HepG2 (cell line): ENCODE measurements around the gene ADAMTS13. TPM values are rescaled to one million over a fixed set of nuclear protein-coding genes. Genes with fewer than 3 reads are reported as not detected.

Experiments used
- GATAD2A ChIP-seq: IDR thresholded peaks from 2 replicates; pipeline ENCODE4 v1.6.1; 2016
- GPBP1L1 ChIP-seq: sonication (generic); formaldehyde crosslinking; IDR thresholded peaks from 2 replicates; pipeline ENCODE4 v1.5.0; 2020; ENCODE audit warnings: mild to moderate bottlenecking, missing genetic modification reagents
- GZF1 ChIP-seq: sonication (generic); formaldehyde crosslinking; IDR thresholded peaks from 2 replicates; pipeline ENCODE4 v1.5.1; 2020; ENCODE audit warnings: mild to moderate bottlenecking, missing genetic modification reagents
- HHEX ChIP-seq: IDR thresholded peaks from 2 replicates; pipeline ENCODE4 v1.6.1; 2016; ENCODE audit warnings: control low read depth
- HNRNPUL1 ChIP-seq: fragments of 200-400 bp; formaldehyde crosslinking; IDR thresholded peaks from 2 replicates; pipeline ENCODE4 v1.6.1; 2017; ENCODE audit warnings: low read depth, mild to moderate bottlenecking, low read length, moderate library complexity
- KDM2A ChIP-seq: sonication (generic); formaldehyde crosslinking; IDR thresholded peaks from 2 replicates; pipeline ENCODE4 v1.4.0; 2020; ENCODE audit warnings: low read depth, missing genetic modification reagents, borderline replicate concordance
- KLF9 ChIP-seq: IDR thresholded peaks from 2 replicates; pipeline ENCODE4 v1.6.1; 2016; ENCODE audit warnings: low read depth
- POLR2G ChIP-seq: fragments of 200-400 bp; formaldehyde crosslinking; IDR thresholded peaks from 2 replicates; pipeline ENCODE4 v1.6.1; 2018; ENCODE audit warnings: mild to moderate bottlenecking, low read depth, low read length, moderate library complexity
- REST ChIP-seq, 2 experiments: IDR thresholded peaks; 2 replicates each; pipeline ENCODE4 v1.6.1; 2011 to 2012; ENCODE audit warnings: low read length in 2 of 2, borderline replicate concordance in 1 of 2, low read depth in 1 of 2, mild to moderate bottlenecking in 1 of 2, moderate library complexity in 1 of 2
- RXRB ChIP-seq: IDR thresholded peaks from 2 replicates; pipeline ENCODE4 v1.6.1; 2016; ENCODE audit warnings: borderline replicate concordance, missing genetic modification reagents, missing compliant biosample characterization
- SETDB1 ChIP-seq: sonication (generic); formaldehyde crosslinking; IDR thresholded peaks from 2 replicates; pipeline ENCODE4 v1.5.1; 2020; ENCODE audit warnings: missing genetic modification reagents, mild to moderate bottlenecking, borderline replicate concordance
- TBP ChIP-seq: sonication (generic); formaldehyde crosslinking; IDR thresholded peaks from 2 replicates; pipeline ENCODE4 v1.5.0; 2020; ENCODE audit warnings: missing genetic modification reagents
- XRCC5 ChIP-seq: fragments of 200-400 bp; formaldehyde crosslinking; optimal IDR thresholded peaks from 2 replicates; pipeline ENCODE3; 2017; ENCODE audit warnings: mild to moderate bottlenecking, low read length
- ZEB1 ChIP-seq: IDR thresholded peaks from 2 replicates; pipeline ENCODE4 v1.6.1; 2012; ENCODE audit warnings: mild to moderate bottlenecking, low read depth, inconsistent platforms; ENCODE audit not compliant: insufficient replicate concordance
- ZNF138 ChIP-seq: sonication (generic); formaldehyde crosslinking; IDR thresholded peaks from 2 replicates; pipeline ENCODE4 v1.5.0; 2020; ENCODE audit warnings: mild to moderate bottlenecking, low read depth, missing genetic modification reagents
- ZNF281 ChIP-seq: sonication (generic); formaldehyde crosslinking; IDR thresholded peaks from 2 replicates; pipeline ENCODE4 v1.4.0; 2020; ENCODE audit warnings: missing genetic modification reagents, borderline replicate concordance
- ZNF326 ChIP-seq: sonication (generic); formaldehyde crosslinking; IDR thresholded peaks from 2 replicates; pipeline ENCODE4 v1.4.0; 2020; ENCODE audit warnings: missing genetic modification reagents, borderline replicate concordance
- ZNF430 ChIP-seq: sonication (generic); formaldehyde crosslinking; IDR thresholded peaks from 2 replicates; pipeline ENCODE4 v1.9.0; 2021; ENCODE audit warnings: mild to moderate bottlenecking, missing genetic modification reagents
- ZNF530 ChIP-seq: sonication (generic); formaldehyde crosslinking; IDR thresholded peaks from 2 replicates; pipeline ENCODE4 v1.5.0; 2020; ENCODE audit warnings: low read depth, mild to moderate bottlenecking, missing genetic modification reagents
- ZNF660 ChIP-seq: sonication (generic); formaldehyde crosslinking; IDR thresholded peaks from 2 replicates; pipeline ENCODE4 v1.5.1; 2020; ENCODE audit warnings: mild to moderate bottlenecking, low read depth, missing genetic modification reagents, borderline replicate concordance
- ZNF691 ChIP-seq: sonication (generic); formaldehyde crosslinking; IDR thresholded peaks from 2 replicates; pipeline ENCODE4 v1.4.0; 2020; ENCODE audit warnings: missing genetic modification reagents, low read depth, mild to moderate bottlenecking, borderline replicate concordance
- polyA plus RNA-seq, 8 experiments: library from polyadenylated mRNA; depleted of rRNA in 3 of 8; stranded (reverse) in 7 of 8; unstranded in 1 of 8; fragments of >200 nt; fragmentation: Illumina TruSeq in 4 of 8; extraction: Trizol in 4 of 8; gene quantifications; 2 replicates each; pipeline versions ENCODE4 v1.2.1 to v1.2.3, GENCODE V29; 2011 to 2016; ENCODE audit warnings: low read depth in 4 of 8, missing spikeins in 1 of 8, mixed read lengths in 1 of 8; ENCODE audit not compliant: insufficient read depth in 1 of 8
- total RNA-seq, 5 experiments: library from RNA; depleted of rRNA; stranded (reverse); fragments of >200 nt; fragmentation: Illumina TruSeq; extraction: Trizol; gene quantifications; 2 replicates each; pipeline ENCODE4 v1.2.3, GENCODE V29; 2016; ENCODE audit warnings: low read depth in 1 of 5

ADAMTS13 gene
- total and polyA plus RNA-seq, 2 of the 13 experiments (the other 11 are each of a cell fraction or from before 2014, with no cell fraction given), result 0.91 to 4.5 TPM

- TF ChIP-seq ZNF691 (CRISPR knock-in tag) (peak; percentile 61; the same call in 1 of the 2 replicates), SETDB1 (CRISPR knock-in tag) (no peak), ZNF326 (CRISPR knock-in tag) (no peak), ZNF281 (CRISPR knock-in tag) (no peak; the same call in 1 of the 2 replicates), TBP (CRISPR knock-in tag) (no peak), GATAD2A (peak; percentile 87), KLF9 (CRISPR knock-in tag) (peak; percentile 86), ZNF430 (CRISPR knock-in tag) (peak; percentile 76), ZNF530 (CRISPR knock-in tag) (no peak), HHEX (CRISPR knock-in tag) (no peak), HNRNPUL1 (peak; percentile 61; the same call in 1 of the 2 replicates), XRCC5 (peak; percentile 95), KDM2A (CRISPR knock-in tag) (peak; percentile 87), GZF1 (no peak), ZEB1 (peak; percentile 36), REST (IDR thresholded peaks at IDR 0.05; ENCODE audit: borderline replicate concordance in 1 of 2, low read depth in 1 of 2, low read length in 2 of 2) (no peak), ZNF138 (CRISPR knock-in tag) (peak; percentile 55; the same call in 1 of the 2 replicates), GPBP1L1 (CRISPR knock-in tag) (no peak), ZNF660 (CRISPR knock-in tag) (no peak), POLR2G (peak; percentile 74), RXRB (CRISPR knock-in tag) (peak; percentile 99)
These were observed 4.4 kb upstream of the ADAMTS13 start, which contains the start of gene REXO4 (continued) for GRCh38 chr9:133417541-133418461.
